B cell (primary cell): ENCODE results near the gene FYB2. TPM values are rescaled to one million over a fixed set of nuclear protein-coding genes. Genes with fewer than 3 reads are reported as not detected.

Experiments used
- ATAC-seq: fragments of 200-7000 bp; cut with Tn5 transposase; one replicate; pipeline ENCODE4 v1.10.0; 2021; ENCODE audit warnings: low read depth, mild to moderate bottlenecking, moderate number of reproducible peaks, moderate library complexity
- CTCF ChIA-PET: fragments of 350-600 bp; sonication (Branson Sonifier 250); formaldehyde crosslinking; loops from one replicate; lab custom pipeline; 2021; ENCODE audit warnings: antibody characterized with exemption, inconsistent platforms; lab: Charles Lee
- POLR2A ChIA-PET: fragments of 350-600 bp; sonication (Branson Sonifier 250); formaldehyde crosslinking; loops from one replicate; lab custom pipeline; 2021; ENCODE audit warnings: antibody characterized with exemption; lab: Charles Lee
- DNase-seq: peaks from one replicate; pipeline ENCODE4 v3.0.0; 2013
- H2AFZ ChIP-seq: 2 replicates; pipeline ENCODE4 v1.6.1; 2012; ENCODE audit warnings: mild to moderate bottlenecking, low read depth, low read length; ENCODE audit not compliant: insufficient read depth, poor library complexity, severe bottlenecking
- H3K27ac ChIP-seq, 2 donors: 1 replicate in 1 of 2; 2 replicates in 1 of 2; pipeline ENCODE4 v1.5.1; 2012 to 2013; ENCODE audit warnings: low read length in 2 of 2, mild to moderate bottlenecking in 2 of 2, moderate library complexity in 1 of 2
- H3K27me3 ChIP-seq, 4 experiments: fragments of 200-600 bp in 1 of 4; sonication (generic) in 1 of 4; replicated peaks in 1 of 4; 1 replicate in 2 of 4; 2 replicates in 2 of 4; pipeline versions ENCODE4 v1.6.1 to v1.7.0; 2013 to 2016; ENCODE audit warnings: low read length in 3 of 4, mild to moderate bottlenecking in 2 of 4, mixed read lengths in 1 of 4, moderate library complexity in 1 of 4; ENCODE audit not compliant: insufficient read depth in 4 of 4, control insufficient read depth in 3 of 4; ENCODE audit errors: control extremely low read depth in 1 of 4
- H3K36me3 ChIP-seq, 2 experiments: replicated peaks in 1 of 2; 1 replicate in 1 of 2; 2 replicates in 1 of 2; pipeline versions ENCODE4 v1.6.1 to v1.7.1; 2013; ENCODE audit warnings: low read length in 1 of 2; ENCODE audit not compliant: insufficient read depth in 2 of 2, control insufficient read depth in 1 of 2; ENCODE audit errors: control extremely low read depth in 1 of 2, extremely low read depth in 1 of 2
- H3K4me1 ChIP-seq, 2 donors: fragments of 200-600 bp in 1 of 2; sonication (generic) in 1 of 2; 1 replicate in 1 of 2; 2 replicates in 1 of 2; pipeline versions ENCODE4 v1.5.1 to v1.6.1; 2013 to 2017; ENCODE audit warnings: low read length in 2 of 2; ENCODE audit not compliant: control insufficient read depth in 2 of 2, insufficient read depth in 2 of 2
- H3K4me2 ChIP-seq: replicated peaks from 2 replicates; pipeline ENCODE3; 2012; ENCODE audit warnings: mild to moderate bottlenecking, low read depth, low read length; ENCODE audit not compliant: poor library complexity, severe bottlenecking
- H3K4me3 ChIP-seq, 5 experiments: fragments of 200-600 bp in 1 of 5; sonication (generic) in 1 of 5; 1 replicate in 3 of 5; 2 replicates in 2 of 5; pipeline versions ENCODE4 v1.5.1 to v1.7.0; 2011 to 2016; ENCODE audit warnings: low read length in 4 of 5, mild to moderate bottlenecking in 4 of 5, low read depth in 2 of 5, control low read depth in 1 of 5, moderate library complexity in 1 of 5; ENCODE audit not compliant: insufficient read depth in 1 of 5; ENCODE audit errors: control extremely low read depth in 1 of 5, extremely low read depth in 1 of 5
- H3K79me2 ChIP-seq: fragments of 200-600 bp; sonication (generic); one replicate; pipeline ENCODE4 v1.6.0; 2016; ENCODE audit warnings: low read length; ENCODE audit not compliant: control insufficient read depth, insufficient read depth
- H3K9ac ChIP-seq: fragments of 200-600 bp; sonication (generic); 2 replicates; pipeline ENCODE4 v1.6.1; 2017; ENCODE audit warnings: mild to moderate bottlenecking, low read length, moderate library complexity
- H3K9me3 ChIP-seq, 3 donors: one replicate each; pipeline versions ENCODE4 v1.6.1 to v1.7.1; 2013; ENCODE audit warnings: low read length in 2 of 3; ENCODE audit not compliant: control insufficient read depth in 2 of 3, insufficient read depth in 1 of 3; ENCODE audit errors: control extremely low read depth in 1 of 3
- H4K20me1 ChIP-seq: 2 replicates; pipeline ENCODE4 v1.6.0; 2012; ENCODE audit warnings: mild to moderate bottlenecking, low read length; ENCODE audit not compliant: insufficient read depth, control insufficient read depth, poor library complexity, severe bottlenecking
- H3K27ac Mint-ChIP-seq: one replicate; pipeline ENCODE4 v1.8.0; 2021; ENCODE audit warnings: mixed read lengths
- H3K27me3 Mint-ChIP-seq: one replicate; pipeline ENCODE4 v1.8.0; 2021; ENCODE audit warnings: mixed read lengths
- H3K4me1 Mint-ChIP-seq: one replicate; pipeline ENCODE4 v1.8.0; 2021; ENCODE audit warnings: mixed read lengths
- H3K4me3 Mint-ChIP-seq: one replicate; pipeline ENCODE4 v1.8.0; 2021; ENCODE audit warnings: mixed read lengths
- H3K9me3 Mint-ChIP-seq: one replicate; pipeline ENCODE4 v1.8.0; 2022; ENCODE audit warnings: mixed read lengths; ENCODE audit not compliant: insufficient read depth
- EZH2 ChIP-seq: IDR thresholded peaks from 2 replicates; pipeline ENCODE4 v1.6.1; 2012; ENCODE audit warnings: borderline replicate concordance, low read depth, mild to moderate bottlenecking, moderate library complexity, low read length; ENCODE audit not compliant: insufficient read depth, poor library complexity, severe bottlenecking
- WGBS: methylation state at CpG from one replicate; pipeline ENCODE4 v1.1.5; 2013; ENCODE audit warnings: missing lambda C conversion rate; ENCODE audit not compliant: insufficient coverage; 5-methylcytosine and 5-hydroxymethylcytosine counted together
- intact Hi-C: fragments of 100-400 bp; cut with micrococcal nuclease; formaldehyde crosslinking; loops from one replicate; pipeline ENCODE4 v1.10.0; 2022
- polyA plus RNA-seq: library from polyadenylated mRNA; depleted of rRNA; stranded (reverse); fragments of >200 nt; gene quantifications from 2 replicates; pipeline ENCODE4 v1.2.3, GENCODE V29; 2012
- total RNA-seq, 2 donors: library from RNA; stranded (reverse); fragments of 120-200 nt in 1 of 2; gene quantifications; 1 replicate in 1 of 2; 2 replicates in 1 of 2; pipeline versions ENCODE4 v1.2.3 to v1.2.4, GENCODE V29; 2013 to 2022
- TF ChIP-seq, protein P1 (sequence below): fragments of 200-600 bp; IDR thresholded peaks from one replicate; pipeline ENCODE4 v1.8.0; 2022; ENCODE audit warnings: antibody characterized with exemption, mild to moderate bottlenecking

Gene FYB2
- total and polyA plus RNA-seq, 2 donors (not counting 1 experiment from before 2014, with no cell fraction given) = not detected

DNA sequence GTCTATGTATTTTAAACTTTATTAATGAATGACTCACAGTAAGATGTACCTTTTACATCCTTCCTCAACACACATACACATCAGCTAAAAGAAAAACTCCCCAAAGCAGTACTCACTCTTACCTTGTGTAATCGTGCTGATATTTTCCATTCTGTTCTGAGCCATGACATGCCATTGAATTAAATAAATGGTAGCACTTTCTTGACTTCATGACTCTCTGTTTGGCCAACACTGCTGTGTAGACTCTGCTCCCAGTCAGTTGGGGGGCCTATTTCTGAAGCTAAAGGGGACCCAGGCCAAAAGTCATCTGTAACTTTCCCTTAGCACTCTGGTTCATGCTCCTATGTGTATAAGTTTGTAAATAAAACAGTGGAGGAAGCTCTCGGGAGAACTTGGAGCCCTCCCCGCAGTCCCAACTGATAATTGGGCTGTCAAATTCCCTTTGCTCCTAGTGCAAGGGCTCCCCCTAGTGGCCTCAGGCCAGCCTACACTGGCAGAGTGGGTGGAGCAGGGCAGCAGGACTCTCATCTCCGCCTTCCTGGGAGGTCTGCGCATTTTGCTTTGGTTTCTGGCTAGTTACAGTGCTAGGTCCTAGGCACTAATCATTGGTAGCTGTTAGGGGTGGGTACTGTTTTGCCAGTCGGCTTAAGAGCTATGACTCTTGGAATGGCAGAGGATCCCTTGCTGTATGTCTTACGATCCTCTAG lies 1.7 kb upstream of the FYB2 start:
- no peak overlapping the region for H3K9ac ChIP-seq
- peak; percentile 53 for DNase-seq
- H3K27me3 ChIP-seq = peaks cover 0 to 6% (median 4%) of the 10 kb centered on the region in 4 experiments
- H3K4me2 ChIP-seq = no peak overlapping the region
- ChIA-PET CTCF (interaction anchor here (1.3 to 5.8 kb wide), 2 partner anchors 12 kb away, joined by 3 to 36 read pairs; no protein-coding TSS in a partner anchor), POLR2A (no interaction called here)
- no peak for TF ChIP-seq EZH2
- TF ChIP-seq, protein P1, sequence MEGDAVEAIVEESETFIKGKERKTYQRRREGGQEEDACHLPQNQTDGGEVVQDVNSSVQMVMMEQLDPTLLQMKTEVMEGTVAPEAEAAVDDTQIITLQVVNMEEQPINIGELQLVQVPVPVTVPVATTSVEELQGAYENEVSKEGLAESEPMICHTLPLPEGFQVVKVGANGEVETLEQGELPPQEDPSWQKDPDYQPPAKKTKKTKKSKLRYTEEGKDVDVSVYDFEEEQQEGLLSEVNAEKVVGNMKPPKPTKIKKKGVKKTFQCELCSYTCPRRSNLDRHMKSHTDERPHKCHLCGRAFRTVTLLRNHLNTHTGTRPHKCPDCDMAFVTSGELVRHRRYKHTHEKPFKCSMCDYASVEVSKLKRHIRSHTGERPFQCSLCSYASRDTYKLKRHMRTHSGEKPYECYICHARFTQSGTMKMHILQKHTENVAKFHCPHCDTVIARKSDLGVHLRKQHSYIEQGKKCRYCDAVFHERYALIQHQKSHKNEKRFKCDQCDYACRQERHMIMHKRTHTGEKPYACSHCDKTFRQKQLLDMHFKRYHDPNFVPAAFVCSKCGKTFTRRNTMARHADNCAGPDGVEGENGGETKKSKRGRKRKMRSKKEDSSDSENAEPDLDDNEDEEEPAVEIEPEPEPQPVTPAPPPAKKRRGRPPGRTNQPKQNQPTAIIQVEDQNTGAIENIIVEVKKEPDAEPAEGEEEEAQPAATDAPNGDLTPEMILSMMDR = peak; percentile 82
- WGBS = 22% methylated on average over 7 of the region's 7 CpGs
- no peaks in the 10 kb centered on the region for H3K9me3 ChIP-seq
- H2AFZ ChIP-seq = no peak overlapping the region
- H3K27ac ChIP-seq = no peak overlapping the region
- no peak overlapping the region for H3K27ac Mint-ChIP-seq
- no peaks in the 10 kb centered on the region for H3K4me1 Mint-ChIP-seq
- peaks cover 29% of the 10 kb centered on the region for H3K27me3 Mint-ChIP-seq
- H3K9me3 Mint-ChIP-seq = no peaks in the 10 kb centered on the region
- intact Hi-C loops = loop anchor here (5.0 kb wide), 1 partner anchor 1874 kb away; no protein-coding TSS in a partner anchor
- H3K79me2 ChIP-seq = no peaks in the 10 kb centered on the region
- H3K4me3 ChIP-seq = no peak overlapping the region
- no peaks in the 10 kb centered on the region for H3K36me3 ChIP-seq
- H3K4me3 Mint-ChIP-seq = no peak overlapping the region
- H3K4me1 ChIP-seq = no peaks in the 10 kb centered on the region
- H4K20me1 ChIP-seq = no peaks in the 10 kb centered on the region
- ATAC-seq = peak; percentile 49
